AG04450 (cell line): Measurements from ENCODE around the gene ZNFX1. TPM values are rescaled to one million over a fixed set of nuclear protein-coding genes. Genes with fewer than 3 reads are reported as not detected.

ENCODE experiments used
- polyA plus RNA-seq: library from polyadenylated mRNA; depleted of rRNA; stranded (reverse); fragments of >200 nt; gene quantifications from 2 replicates; pipeline ENCODE4 v1.2.3, GENCODE V29; 2011; rRNA removed
- small RNA-seq: library from RNA; depleted of rRNA; stranded (forward); fragments of <200 nt; gene quantifications from one replicate; pipeline ENCODE3, GENCODE V24; 2012; ENCODE audit warnings: low read depth; ENCODE audit not compliant: insufficient read length

The ZNFX1 gene
- polyA plus RNA-seq, 1 experiment = 9.6 TPM

Small RNAs within 50 kb of the gene (small RNA-seq; reads per million reads assigned to genes)
- gene SNORD12B = 1,143 reads per million, percentile 96 among the genes with 10 or more reads in this experiment
- gene SNORD12C = 297 reads per million, percentile 92 among the genes with 10 or more reads in this experiment

Other genes with a start within 250 kb of the ZNFX1 start
- gene CSE1L, start 231.7 kb downstream of the ZNFX1 start, polyA plus RNA-seq = 41.0 and 49.3 TPM in 2 replicates
- 75.4 and 80.7 TPM in 2 replicates for gene STAU1, start 89.7 kb downstream of the ZNFX1 start, polyA plus RNA-seq
- gene DDX27, start 58.6 kb downstream of the ZNFX1 start, polyA plus RNA-seq = 31.3 and 32.0 TPM in 2 replicates
- 0.04 and 0.06 TPM in 2 replicates for gene KCNB1, start 204.6 kb upstream of the ZNFX1 start, polyA plus RNA-seq